Mucosa of stomach (tissue), 1 donor: Measurements from ENCODE around the gene GABRR2.
"Not testable (repeated sequence)": the region's sequence is repeated elsewhere in the genome, so short reads cannot be mapped to it uniquely, and the experiment has no call there.

Experiments used
- H3K27me3 ChIP-seq: one replicate; pipeline ENCODE4 v1.7.0; 2013; ENCODE audit warnings: mild to moderate bottlenecking, low read length; ENCODE audit not compliant: control insufficient read depth, insufficient read depth
- H3K36me3 ChIP-seq: one replicate; pipeline ENCODE4 v1.7.0; 2013; ENCODE audit warnings: low read length; ENCODE audit not compliant: control insufficient read depth, insufficient read depth
- H3K4me1 ChIP-seq: one replicate; pipeline ENCODE4 v1.7.0; 2013; ENCODE audit warnings: mild to moderate bottlenecking, low read length; ENCODE audit not compliant: control insufficient read depth, insufficient read depth
- H3K4me3 ChIP-seq: one replicate; pipeline ENCODE4 v1.7.0; 2013; ENCODE audit warnings: low read length
- H3K9ac ChIP-seq: one replicate; pipeline ENCODE4 v1.7.0; 2013; ENCODE audit warnings: mild to moderate bottlenecking, low read length, moderate library complexity
- H3K9me3 ChIP-seq: one replicate; pipeline ENCODE4 v1.7.0; 2013; ENCODE audit warnings: mild to moderate bottlenecking, low read length, moderate library complexity; ENCODE audit not compliant: control insufficient read depth
- donor health status: Pancreatic carcinoma.

GABRR2 gene

DNA sequence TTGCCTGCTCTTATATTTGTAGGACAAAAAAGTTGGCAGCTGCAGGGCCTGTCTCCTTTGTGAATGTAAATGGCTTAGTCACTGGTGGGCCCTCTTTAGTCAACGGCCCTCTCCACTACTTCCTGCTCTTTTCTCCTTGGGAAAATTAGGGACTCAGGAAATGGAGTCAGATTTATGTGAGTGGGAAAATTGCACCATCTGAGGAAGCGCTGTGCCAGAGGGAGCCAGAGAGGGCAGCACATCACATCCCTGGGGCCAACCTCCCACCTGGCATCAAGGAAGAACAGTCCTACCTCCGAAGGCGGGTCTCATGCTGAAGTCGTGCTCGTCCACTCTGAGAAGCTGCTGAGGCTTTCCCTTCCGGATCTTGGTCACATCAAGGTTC, 15.6 kb downstream of the GABRR2 start:
- Histone ChIP-seq H3K4me1 (peaks cover 22% of the 10 kb centered on the region), H3K27me3 (no peaks in the 10 kb centered on the region), H3K9ac (no peak overlapping the region), H3K4me3 (no peak overlapping the region), H3K36me3 (no peaks in the 10 kb centered on the region), H3K9me3 (no peaks in the 10 kb centered on the region)

DNA sequence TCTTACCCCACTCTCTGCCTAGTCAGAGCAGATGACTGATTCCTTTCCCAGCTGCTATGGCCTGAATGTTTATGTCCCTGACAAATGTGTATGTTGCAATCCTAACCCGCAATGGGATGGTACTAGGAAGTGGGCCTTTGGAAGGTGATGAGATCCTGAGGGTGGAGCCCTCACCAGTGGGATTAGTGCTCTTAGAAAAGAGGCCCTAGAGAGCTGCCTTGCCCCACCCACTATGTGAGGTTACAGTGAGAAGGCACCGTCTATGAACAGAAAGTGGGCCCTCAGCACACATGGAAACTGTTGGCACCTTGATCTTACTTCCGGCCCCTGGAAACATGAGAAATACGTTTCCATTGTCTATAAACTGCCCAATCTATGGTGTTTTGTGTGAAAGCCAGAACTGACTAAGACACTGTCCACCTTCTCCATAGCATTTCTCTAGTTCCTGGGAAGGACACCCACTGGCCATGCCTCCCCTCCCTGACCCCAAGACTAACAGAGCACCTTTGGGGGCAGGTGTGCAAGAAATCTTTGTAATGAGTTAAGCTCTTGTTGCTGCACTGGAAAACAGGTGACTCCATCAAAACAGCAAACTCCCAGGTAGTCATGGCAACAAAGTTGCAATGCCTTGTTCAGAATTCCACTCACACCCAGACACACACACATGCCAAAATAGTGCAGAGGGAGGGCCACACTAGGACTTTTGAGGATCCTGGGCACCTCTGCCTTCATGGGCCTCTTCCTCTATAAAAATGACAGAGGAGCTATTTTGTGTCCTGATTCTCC, 16.2 kb downstream of the GABRR2 start:
- Histone ChIP-seq H3K9me3 (no peaks in the 10 kb centered on the region), H3K27me3 (no peaks in the 10 kb centered on the region), H3K4me1 (peaks cover 22% of the 10 kb centered on the region), H3K4me3 (no peak overlapping the region), H3K9ac (no peak overlapping the region), H3K36me3 (no peaks in the 10 kb centered on the region)

DNA sequence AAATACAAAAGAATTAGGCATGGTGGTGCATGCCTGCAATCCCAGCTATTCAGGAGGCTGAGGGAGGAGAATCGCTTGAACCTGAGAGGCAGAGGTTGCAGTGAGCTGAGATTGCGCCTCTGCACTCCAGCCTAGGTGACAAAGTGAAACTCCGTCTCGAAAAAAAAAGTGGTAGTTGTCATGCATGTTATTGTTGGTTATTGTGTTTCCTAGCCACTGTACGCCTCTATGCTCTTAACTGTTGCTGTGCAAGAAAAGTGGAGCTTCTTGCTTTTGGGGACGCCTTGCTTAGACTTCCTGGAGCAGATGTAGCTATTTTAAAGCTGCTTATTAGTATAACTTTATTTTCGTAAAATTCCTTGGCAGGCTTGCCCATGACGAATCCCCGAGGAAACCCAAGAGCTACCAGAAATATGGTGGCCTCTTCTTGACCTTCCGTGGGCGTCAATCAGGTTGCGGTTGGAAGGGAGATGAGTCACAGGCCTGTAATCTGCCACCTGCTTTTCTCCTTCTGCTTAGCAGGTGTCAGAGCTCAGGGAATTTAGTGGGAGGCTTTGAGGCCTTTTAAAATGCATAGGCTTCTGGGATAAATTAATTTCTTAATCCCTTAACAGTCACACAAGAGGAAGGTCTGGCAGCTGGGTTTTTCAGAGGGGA, 17.3 kb downstream of the GABRR2 start:
- no peak overlapping the region for H3K9ac ChIP-seq

DNA sequence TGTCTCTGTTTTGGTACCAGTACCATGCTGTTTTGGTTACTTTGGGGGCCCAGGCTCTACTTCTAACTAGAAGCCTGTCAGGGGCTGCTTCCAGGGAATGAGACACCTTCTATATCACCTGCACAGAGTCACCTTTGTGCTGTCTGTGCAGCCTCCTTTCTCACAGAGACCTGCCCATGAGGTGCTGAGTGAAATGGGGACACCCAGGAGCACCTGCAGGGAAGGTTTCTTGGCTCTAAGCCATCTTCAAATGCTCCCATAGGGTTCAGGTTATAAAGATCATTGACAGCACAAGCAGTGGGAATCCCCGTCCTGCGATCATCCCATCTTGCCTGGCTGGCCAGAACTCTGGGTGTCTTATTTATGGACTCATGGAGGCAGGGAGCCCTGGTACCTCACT, 19.1 kb downstream of the GABRR2 start:
- H3K9ac ChIP-seq: no peak overlapping the region

More for the DNA sequence above, 17.3 kb downstream of the GABRR2 start:
- Histone ChIP-seq H3K36me3 (no peaks in the 10 kb centered on the region), H3K9me3 (no peaks in the 10 kb centered on the region), H3K27me3 (no peaks in the 10 kb centered on the region), H3K4me1 (peaks cover 22% of the 10 kb centered on the region), H3K4me3 (no peak overlapping the region)

DNA sequence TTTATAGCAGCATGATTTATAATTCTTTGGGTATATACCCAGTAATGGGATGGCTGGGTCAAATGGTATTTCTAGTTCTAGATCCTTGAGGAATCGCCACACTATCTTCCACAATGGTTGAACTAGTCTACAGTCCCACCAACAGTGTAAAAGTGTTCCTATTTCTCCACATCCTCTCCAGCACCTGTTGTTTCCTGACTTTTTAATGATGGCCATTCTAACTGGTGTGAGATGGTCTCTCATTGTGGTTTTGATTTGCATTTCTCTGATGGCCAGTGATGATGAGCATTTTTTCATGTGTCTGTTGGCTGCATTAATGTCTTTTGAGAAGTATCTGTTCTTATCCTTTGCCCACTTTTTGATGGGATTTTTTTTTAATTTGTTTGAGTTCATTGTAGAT, 20.0 kb downstream of the GABRR2 start:
- H3K9ac ChIP-seq, H3K4me3 ChIP-seq, H3K27me3 ChIP-seq, H3K9me3 ChIP-seq, H3K36me3 ChIP-seq: not testable (repeated sequence)
- peaks cover 22% of the 10 kb centered on the region for H3K4me1 ChIP-seq

More for the DNA sequence above, 19.1 kb downstream of the GABRR2 start:
- H3K9me3 ChIP-seq: no peaks in the 10 kb centered on the region
- no peaks in the 10 kb centered on the region for H3K27me3 ChIP-seq
- no peak overlapping the region for H3K4me3 ChIP-seq
- peaks cover 22% of the 10 kb centered on the region for H3K4me1 ChIP-seq
- H3K36me3 ChIP-seq: no peaks in the 10 kb centered on the region

DNA sequence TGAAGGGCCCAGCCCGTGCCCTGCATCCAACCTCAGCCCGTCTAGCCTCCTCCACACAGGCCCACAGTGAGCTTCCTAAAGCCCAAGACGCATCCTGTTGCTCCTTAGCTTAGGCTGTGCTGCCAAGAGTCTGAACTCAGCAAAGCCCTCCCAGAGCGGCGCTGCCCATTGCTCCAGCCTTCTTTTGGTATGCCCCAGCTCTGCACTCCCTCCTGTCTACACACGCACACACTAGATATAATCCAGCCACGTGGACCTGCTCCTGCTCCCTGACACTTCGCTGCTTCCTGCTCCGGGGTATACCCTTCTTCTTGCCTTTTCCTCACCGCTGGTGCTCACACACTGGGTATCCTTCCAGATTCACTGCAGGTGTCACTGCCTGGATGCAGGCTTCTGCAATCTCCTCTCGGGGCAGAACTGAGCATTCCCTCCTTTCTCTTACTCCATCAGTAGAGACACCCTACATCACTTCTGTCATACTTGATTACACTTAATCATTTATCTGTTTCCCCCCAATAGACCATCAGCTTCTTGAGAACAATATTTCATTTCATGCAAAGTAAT, 23.8 kb downstream of the GABRR2 start:
- Histone ChIP-seq H3K36me3 (no peaks in the 10 kb centered on the region), H3K9ac (no peak overlapping the region), H3K4me1 (no peaks in the 10 kb centered on the region), H3K4me3 (no peak overlapping the region), H3K9me3 (no peaks in the 10 kb centered on the region), H3K27me3 (no peaks in the 10 kb centered on the region)

DNA sequence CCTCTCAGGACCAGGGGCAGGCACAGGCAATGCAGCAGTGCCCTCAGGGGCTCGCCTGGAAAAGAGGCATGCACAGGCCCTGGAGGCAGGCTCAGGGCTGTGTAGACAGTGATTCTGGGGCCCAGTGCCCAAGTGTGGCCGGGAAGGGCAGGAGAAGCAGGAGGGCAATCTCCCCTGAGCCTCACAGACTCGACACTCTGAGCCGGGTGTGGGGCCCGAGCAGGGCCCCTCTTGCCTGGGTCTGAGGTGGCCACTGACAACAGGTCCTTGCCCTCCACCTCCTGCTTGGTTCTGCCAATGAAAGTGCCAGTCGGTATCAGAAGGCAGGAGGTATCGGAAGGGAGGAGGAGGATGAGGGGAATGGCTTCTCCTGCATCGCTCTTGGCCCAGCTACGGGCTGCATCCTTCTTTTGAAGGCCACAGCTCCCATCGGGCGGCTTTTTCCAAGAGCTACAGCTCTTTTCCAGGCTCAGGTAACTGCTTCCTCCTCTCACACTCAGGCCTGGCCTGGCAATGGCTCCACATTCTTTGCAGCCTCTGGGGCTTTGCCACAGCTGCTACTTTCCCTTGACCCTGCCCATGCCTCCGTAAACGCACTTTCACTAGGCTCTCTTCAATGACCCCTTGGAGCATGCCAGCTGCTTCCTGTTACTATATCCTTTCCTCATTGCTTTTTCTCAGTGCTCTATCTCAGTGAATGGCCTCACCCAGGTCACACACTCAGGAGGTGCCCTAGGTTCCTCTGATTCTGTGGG, 24.5 kb downstream of the GABRR2 start:
- H3K36me3 ChIP-seq: no peaks in the 10 kb centered on the region
- H3K4me3 ChIP-seq: no peak overlapping the region
- H3K9me3 ChIP-seq: no peaks in the 10 kb centered on the region
- no peak overlapping the region for H3K9ac ChIP-seq
- no peaks in the 10 kb centered on the region for H3K27me3 ChIP-seq
- H3K4me1 ChIP-seq: no peaks in the 10 kb centered on the region

DNA sequence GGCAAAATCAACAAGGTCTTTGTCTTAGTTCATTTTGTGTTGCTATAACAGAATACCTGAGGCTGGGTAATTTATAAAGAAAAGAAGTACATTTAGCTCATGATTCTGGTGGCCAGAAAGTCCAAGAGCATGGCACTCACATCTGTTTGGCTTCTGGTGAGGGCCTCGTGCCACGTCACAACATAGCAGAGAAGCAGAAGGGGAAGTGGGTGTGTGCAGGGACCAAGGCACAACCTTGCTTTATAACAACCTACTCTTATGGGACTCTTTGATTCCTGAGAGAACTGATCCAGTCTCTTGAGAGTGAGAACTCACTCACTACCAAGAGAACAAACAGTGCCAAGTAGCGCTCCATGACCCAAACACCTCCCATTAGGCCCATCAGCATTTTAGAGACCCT, 25.4 kb downstream of the GABRR2 start:
- Histone ChIP-seq H3K4me3 (no peak overlapping the region), H3K9ac (no peak overlapping the region)

DNA sequence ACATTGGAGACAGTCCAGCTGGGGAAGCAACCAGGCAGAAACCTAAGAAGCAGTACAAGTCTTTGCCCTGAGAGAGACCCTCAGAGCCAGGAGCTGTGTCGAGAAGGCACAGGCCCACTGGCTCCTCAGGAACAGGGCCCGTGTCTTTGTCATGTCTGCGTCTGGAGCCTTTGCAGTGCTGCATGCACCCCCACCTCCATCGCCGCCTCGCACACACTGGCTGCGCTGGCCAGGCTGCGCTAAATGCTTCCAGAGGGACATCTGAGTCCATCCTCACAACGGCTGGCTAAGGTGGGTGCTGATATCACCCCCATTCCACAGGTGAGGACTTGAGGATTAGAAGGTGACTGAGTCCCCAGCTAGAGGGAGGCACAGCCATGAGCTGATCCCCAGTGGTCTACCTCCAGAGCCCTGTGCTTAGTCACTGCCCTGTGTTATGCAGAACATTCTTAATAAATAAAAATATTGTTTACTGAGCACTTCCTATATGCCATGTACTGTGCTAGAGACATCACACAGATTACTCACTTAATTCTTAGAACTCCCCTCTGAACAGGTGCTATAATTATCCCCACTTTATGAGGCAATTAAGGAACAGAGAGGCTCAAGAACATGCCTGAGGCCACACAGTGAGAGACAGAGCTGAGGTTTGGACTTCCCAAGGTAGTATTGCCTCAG, 27.6 kb downstream of the GABRR2 start:
- no peak overlapping the region for H3K4me3 ChIP-seq
- H3K27me3 ChIP-seq: no peaks in the 10 kb centered on the region
- no peaks in the 10 kb centered on the region for H3K9me3 ChIP-seq
- H3K4me1 ChIP-seq: no peaks in the 10 kb centered on the region
- no peak overlapping the region for H3K9ac ChIP-seq
- H3K36me3 ChIP-seq: no peaks in the 10 kb centered on the region

More for the DNA sequence above, 25.4 kb downstream of the GABRR2 start:
- Histone ChIP-seq H3K27me3 (no peaks in the 10 kb centered on the region), H3K9me3 (no peaks in the 10 kb centered on the region), H3K36me3 (no peaks in the 10 kb centered on the region), H3K4me1 (no peaks in the 10 kb centered on the region)

DNA sequence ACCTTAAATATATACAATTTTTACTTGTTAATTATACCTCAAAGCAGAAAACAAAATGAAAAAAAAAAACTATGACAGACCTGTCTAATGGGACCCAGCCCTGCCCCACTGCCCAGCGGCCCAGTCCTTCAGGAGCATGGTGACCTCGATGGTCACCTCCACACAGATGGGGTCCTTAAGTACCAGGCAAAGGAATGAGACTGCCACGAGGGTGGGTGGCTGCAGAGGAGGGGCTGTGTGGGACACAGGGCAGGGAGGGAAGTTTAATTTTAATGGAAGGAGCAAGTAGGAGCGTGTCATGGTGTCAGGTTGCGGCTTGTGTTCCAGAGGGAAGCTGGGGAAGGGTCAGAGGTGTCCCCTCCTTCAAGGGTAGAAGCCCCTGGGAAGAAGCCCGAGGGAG, 28.6 kb downstream of the GABRR2 start:
- H3K4me3 ChIP-seq: no peak overlapping the region
- no peaks in the 10 kb centered on the region for H3K36me3 ChIP-seq
- no peaks in the 10 kb centered on the region for H3K27me3 ChIP-seq
- H3K4me1 ChIP-seq: no peaks in the 10 kb centered on the region
- H3K9me3 ChIP-seq: no peaks in the 10 kb centered on the region
- H3K9ac ChIP-seq: no peak overlapping the region

DNA sequence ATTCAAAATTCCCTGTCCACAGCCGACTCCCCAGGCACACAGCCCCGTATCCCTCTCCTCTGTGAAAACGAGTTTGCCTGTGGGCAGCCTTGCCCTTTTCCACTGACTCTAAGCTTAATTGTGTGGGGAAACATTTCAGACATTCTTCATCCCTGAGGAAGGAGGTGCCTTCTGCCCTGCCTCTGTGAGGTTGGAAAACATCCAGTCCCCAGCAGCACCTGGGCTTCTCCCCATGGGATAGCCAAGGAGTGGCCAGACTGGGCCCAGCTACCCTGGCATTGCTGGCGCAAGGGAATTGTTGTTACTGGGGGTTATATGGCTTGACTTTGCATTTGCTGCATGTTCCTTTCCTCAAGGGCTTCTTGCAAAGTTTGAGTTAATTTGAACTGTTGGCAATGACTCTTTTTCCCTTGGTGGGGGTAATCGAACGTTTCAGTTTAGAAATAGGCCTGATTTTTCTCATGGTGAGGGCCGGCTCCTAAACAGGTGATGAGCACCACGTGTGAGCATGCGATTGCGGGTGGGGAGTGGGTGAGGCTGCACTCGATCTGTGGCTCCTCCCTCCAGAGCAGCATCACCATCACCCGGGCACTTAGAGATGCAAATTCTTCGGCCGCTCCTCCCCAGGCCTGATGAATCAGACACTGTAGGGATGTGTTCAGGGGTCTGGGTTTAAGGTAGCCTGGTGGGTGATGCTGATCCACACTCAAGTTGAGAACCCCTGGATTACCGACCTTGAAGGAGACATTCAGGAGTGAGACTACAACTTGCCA, 29.9 kb downstream of the GABRR2 start:
- no peaks in the 10 kb centered on the region for H3K4me1 ChIP-seq
- H3K9ac ChIP-seq: no peak overlapping the region
- no peaks in the 10 kb centered on the region for H3K27me3 ChIP-seq
- no peak overlapping the region for H3K4me3 ChIP-seq
- H3K36me3 ChIP-seq: no peaks in the 10 kb centered on the region
- H3K9me3 ChIP-seq: no peaks in the 10 kb centered on the region
